Measurements from ENCODE around the gene CRTC2. TPM values are rescaled to one million over a fixed set of nuclear protein-coding genes. Genes with fewer than 3 reads are reported as not detected.

CRTC2 gene
- total RNA-seq, 1 donor from 2014 or later = 38.3 TPM

- Histone ChIP-seq H4K20me1 (ENCODE audit: insufficient read depth, low read length) (peaks cover 8% of the 10 kb centered on the region), H3K4me3 (ENCODE audit: insufficient read depth, low read depth, low read length) (peak overlapping the region; percentile 78), H3K79me2 (ENCODE audit: insufficient read depth, low read length) (peaks cover 26% of the 10 kb centered on the region), H2AFZ (ENCODE audit: low read depth, low read length) (peak overlapping the region; percentile 67), H3K27ac (ENCODE audit: low read depth, low read length) (peak overlapping the region; percentile 47), H3K36me3 (ENCODE audit: insufficient read depth, low read length) (peaks cover 11% of the 10 kb centered on the region), H3K27me3 (ENCODE audit: insufficient read depth, low read length) (no peaks in the 10 kb centered on the region), H3K4me1 (ENCODE audit: insufficient read depth, low read length) (peaks cover 9% of the 10 kb centered on the region), H3K9ac (ENCODE audit: low read length) (peak overlapping the region; percentile 85), H3K4me2 (ENCODE audit: low read length) (peak overlapping the region; percentile 96), H3K9me3 (ENCODE audit: insufficient read depth, low read depth, low read length) (no peaks in the 10 kb centered on the region)
- DNase-seq (ENCODE audit: low read depth) (peak; percentile 33), FAIRE-seq (no peak)
- no peak for TF ChIP-seq EZH2 (IDR thresholded peaks at IDR 0.05; ENCODE audit: insufficient read depth, low read length)
- TF ChIP-seq, protein P1, sequence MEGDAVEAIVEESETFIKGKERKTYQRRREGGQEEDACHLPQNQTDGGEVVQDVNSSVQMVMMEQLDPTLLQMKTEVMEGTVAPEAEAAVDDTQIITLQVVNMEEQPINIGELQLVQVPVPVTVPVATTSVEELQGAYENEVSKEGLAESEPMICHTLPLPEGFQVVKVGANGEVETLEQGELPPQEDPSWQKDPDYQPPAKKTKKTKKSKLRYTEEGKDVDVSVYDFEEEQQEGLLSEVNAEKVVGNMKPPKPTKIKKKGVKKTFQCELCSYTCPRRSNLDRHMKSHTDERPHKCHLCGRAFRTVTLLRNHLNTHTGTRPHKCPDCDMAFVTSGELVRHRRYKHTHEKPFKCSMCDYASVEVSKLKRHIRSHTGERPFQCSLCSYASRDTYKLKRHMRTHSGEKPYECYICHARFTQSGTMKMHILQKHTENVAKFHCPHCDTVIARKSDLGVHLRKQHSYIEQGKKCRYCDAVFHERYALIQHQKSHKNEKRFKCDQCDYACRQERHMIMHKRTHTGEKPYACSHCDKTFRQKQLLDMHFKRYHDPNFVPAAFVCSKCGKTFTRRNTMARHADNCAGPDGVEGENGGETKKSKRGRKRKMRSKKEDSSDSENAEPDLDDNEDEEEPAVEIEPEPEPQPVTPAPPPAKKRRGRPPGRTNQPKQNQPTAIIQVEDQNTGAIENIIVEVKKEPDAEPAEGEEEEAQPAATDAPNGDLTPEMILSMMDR (IDR thresholded peaks at IDR 0.05; ENCODE audit: insufficient read depth, low read depth, low read length) = no peak
- Mint-ChIP-seq H3K4me1 (ENCODE audit: low read depth, unreplicated experiment) (peaks cover 6% of the 10 kb centered on the region), H3K4me3 (ENCODE audit: unreplicated experiment) (peak overlapping the region; percentile 90), H3K27ac (ENCODE audit: unreplicated experiment) (peak overlapping the region; percentile 26), H3K36me3 (ENCODE audit: low read depth, unreplicated experiment) (peaks cover 14% of the 10 kb centered on the region), H3K9me3 (ENCODE audit: unreplicated experiment) (no peaks in the 10 kb centered on the region), H3K27me3 (ENCODE audit: low read depth, unreplicated experiment) (no peaks in the 10 kb centered on the region)
These were observed 12.4 kb downstream of the CRTC2 start for GRCh38 chr1:153945795-153946621.

GRCh38 chr1:153945131-153945794 lies 13.1 kb downstream of the CRTC2 start:
- H3K27me3 Mint-ChIP-seq (ENCODE audit: low read depth, unreplicated experiment) = no peaks in the 10 kb centered on the region
- peak overlapping the region; percentile 78 for H3K4me3 ChIP-seq (ENCODE audit: insufficient read depth, low read depth, low read length)
- peaks cover 11% of the 10 kb centered on the region for H3K36me3 Mint-ChIP-seq (ENCODE audit: low read depth, unreplicated experiment)
- peaks cover 3% of the 10 kb centered on the region for H4K20me1 ChIP-seq (ENCODE audit: insufficient read depth, low read length)
- H3K4me3 Mint-ChIP-seq (ENCODE audit: unreplicated experiment) = peak overlapping the region; percentile 90
- H3K27ac Mint-ChIP-seq (ENCODE audit: unreplicated experiment) = peak overlapping the region; percentile 58
- peak overlapping the region; percentile 96 for H3K4me2 ChIP-seq (ENCODE audit: low read length)
- H3K4me1 Mint-ChIP-seq (ENCODE audit: low read depth, unreplicated experiment) = peaks cover 6% of the 10 kb centered on the region
- peak; percentile 53 for DNase-seq (ENCODE audit: low read depth)
- no peak for FAIRE-seq
- no peaks in the 10 kb centered on the region for H3K27me3 ChIP-seq (ENCODE audit: insufficient read depth, low read length)
- H3K9ac ChIP-seq (ENCODE audit: low read length) = peak overlapping the region; percentile 85
- peaks cover 3% of the 10 kb centered on the region for H3K36me3 ChIP-seq (ENCODE audit: insufficient read depth, low read length)
- H3K27ac ChIP-seq (ENCODE audit: low read depth, low read length) = peak overlapping the region; percentile 47
- TF ChIP-seq, protein P1 (IDR thresholded peaks at IDR 0.05; ENCODE audit: insufficient read depth, low read depth, low read length) = no peak
- no peak for TF ChIP-seq EZH2 (IDR thresholded peaks at IDR 0.05; ENCODE audit: insufficient read depth, low read length)
- H3K79me2 ChIP-seq (ENCODE audit: insufficient read depth, low read length) = peaks cover 26% of the 10 kb centered on the region
- no peaks in the 10 kb centered on the region for H3K9me3 ChIP-seq (ENCODE audit: insufficient read depth, low read depth, low read length)
- H3K4me1 ChIP-seq (ENCODE audit: insufficient read depth, low read length) = peaks cover 9% of the 10 kb centered on the region
- H2AFZ ChIP-seq (ENCODE audit: low read depth, low read length) = peak overlapping the region; percentile 67
- no peaks in the 10 kb centered on the region for H3K9me3 Mint-ChIP-seq (ENCODE audit: unreplicated experiment)

Data from astrocyte (in vitro differentiated cells and primary cell).